NCI-H524 treated with DMSO at 0.1 percent for 48 hours (cell line): ENCODE data around the gene TNFRSF18.
"Not testable (repeated sequence)": the region's sequence is repeated elsewhere in the genome, so short reads cannot be mapped to it uniquely, and the experiment has no call there.

Experiments
- DNase-seq: peaks from one replicate; lab custom pipeline; 2025; lab: John Stamatoyannopoulos, UW

TNFRSF18 gene, protein sequence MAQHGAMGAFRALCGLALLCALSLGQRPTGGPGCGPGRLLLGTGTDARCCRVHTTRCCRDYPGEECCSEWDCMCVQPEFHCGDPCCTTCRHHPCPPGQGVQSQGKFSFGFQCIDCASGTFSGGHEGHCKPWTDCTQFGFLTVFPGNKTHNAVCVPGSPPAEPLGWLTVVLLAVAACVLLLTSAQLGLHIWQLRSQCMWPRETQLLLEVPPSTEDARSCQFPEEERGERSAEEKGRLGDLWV

GRCh38 chr1:1206376-1206965, at the start of gene TNFRSF18:
TNFRSF18 (minus strand) TSS chr1:1206592; CDS start chr1:1206571, 21 bp downstream.
- DNase-seq: no peak

- DNase-seq: no peak
Observed at GRCh38 chr1:1255611-1256010, 49.2 kb upstream of the TNFRSF18 start.

GRCh38 chr1:1255078-1255477, 48.7 kb upstream of the TNFRSF18 start:
- no peak for DNase-seq

GRCh38 chr1:1254667-1254998, 48.2 kb upstream of the TNFRSF18 start:
- DNase-seq: no peak

GRCh38 chr1:1253972-1254666, 47.7 kb upstream of the TNFRSF18 start:
- no peak for DNase-seq

DNA sequence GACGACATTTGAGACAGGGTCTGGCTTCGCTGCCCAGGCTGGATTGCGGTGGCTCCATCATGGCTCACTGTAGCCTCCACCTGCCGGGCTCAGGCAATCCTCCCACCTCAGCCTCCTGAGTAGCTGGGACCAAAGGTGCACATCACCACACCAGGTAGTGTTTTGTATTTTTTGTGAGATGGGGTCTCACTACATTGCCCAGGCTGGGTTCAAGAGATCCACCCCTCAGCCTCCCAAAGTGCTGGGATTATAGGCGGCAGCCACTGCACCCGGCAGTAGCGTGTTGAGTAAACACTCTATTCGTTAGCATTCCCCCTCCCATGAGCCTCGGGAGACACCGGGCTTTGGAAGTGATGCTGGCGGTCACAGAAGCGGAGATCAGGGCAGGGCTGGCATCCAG, 46.9 kb upstream of the TNFRSF18 start:
- no peak for DNase-seq

DNA sequence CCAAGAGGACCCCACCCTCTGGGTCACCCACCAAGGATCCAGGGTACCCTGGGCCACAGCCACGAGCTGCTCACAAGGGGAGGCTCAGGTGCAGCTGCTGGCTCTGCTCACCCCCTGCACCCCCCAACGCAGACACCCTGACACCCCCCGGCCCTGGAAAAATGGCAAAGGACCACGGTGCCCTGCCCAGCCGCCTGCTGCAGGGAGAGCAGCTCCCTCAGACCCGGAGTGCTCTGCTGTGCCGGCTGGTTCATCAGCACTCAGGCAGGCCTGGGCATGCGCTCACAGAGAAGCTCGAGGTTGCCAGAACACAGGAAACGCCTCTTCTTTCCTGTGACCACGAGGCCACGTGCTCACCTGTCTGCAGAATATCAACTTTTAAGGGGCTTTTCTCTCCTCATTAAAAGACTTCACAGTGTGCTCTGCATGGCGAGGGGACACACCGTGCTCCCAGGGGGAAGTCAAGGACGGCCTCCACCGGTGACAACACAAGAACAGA, 44.4 kb upstream of the TNFRSF18 start:
- DNase-seq: no peak

GRCh38 chr1:1248009-1248913, 41.9 kb upstream of the TNFRSF18 start:
- not testable (repeated sequence) for DNase-seq

- DNase-seq: no peak
Observed at GRCh38 chr1:1247341-1247913, 41.0 kb upstream of the TNFRSF18 start.

GRCh38 chr1:1246577-1247340, 40.4 kb upstream of the TNFRSF18 start, which contains the start of gene C1QTNF12:
C1QTNF12 (minus strand) TSS chr1:1246722; CDS start chr1:1246690, 32 bp downstream.
- DNase-seq: no peak

DNA sequence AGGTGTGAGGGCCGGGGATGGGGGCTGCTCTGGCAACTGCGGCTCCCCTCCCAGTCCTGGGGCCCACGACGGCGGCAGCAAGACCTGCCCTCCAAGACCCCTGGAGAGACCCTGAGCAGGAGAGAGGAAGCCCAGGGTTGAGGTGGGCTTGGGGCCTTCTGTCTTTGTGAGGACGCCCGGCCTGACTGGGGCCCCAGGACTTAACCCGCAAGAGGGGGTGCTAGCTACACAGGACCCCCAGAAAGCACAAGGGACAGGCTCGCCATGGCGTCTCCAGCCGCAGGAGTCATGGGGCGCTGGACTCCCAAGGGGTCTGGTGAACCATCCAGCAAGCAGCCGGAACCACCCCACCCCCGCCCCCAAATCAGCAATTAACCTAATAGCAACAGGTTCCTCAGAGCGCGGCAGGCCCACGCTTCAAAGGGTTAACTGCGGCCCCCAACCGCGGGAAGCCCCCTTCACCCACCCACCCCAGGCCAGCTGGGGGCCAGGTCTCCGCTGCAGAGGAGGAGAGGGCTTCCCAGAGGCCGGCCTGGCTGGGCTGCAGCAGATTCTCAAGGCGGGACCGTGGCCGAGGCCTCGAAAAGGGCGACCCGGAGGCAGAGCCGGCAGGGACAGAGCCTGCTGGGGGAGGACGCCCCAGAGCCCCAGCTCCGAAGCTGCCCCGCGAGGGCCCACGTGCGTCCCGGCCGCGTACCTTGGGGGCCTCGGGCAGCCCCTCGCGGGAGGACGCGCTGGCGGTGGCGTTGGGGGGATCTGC, 39.6 kb upstream of the TNFRSF18 start:
- DNase-seq: no peak

- no peak for DNase-seq
Observed at GRCh38 chr1:1245178-1245816, 38.9 kb upstream of the TNFRSF18 start.

- no peak for DNase-seq
Observed at GRCh38 chr1:1244192-1244811, 37.9 kb upstream of the TNFRSF18 start.

- no peak for DNase-seq
Observed at GRCh38 chr1:1243807-1244191, 37.4 kb upstream of the TNFRSF18 start.

DNA sequence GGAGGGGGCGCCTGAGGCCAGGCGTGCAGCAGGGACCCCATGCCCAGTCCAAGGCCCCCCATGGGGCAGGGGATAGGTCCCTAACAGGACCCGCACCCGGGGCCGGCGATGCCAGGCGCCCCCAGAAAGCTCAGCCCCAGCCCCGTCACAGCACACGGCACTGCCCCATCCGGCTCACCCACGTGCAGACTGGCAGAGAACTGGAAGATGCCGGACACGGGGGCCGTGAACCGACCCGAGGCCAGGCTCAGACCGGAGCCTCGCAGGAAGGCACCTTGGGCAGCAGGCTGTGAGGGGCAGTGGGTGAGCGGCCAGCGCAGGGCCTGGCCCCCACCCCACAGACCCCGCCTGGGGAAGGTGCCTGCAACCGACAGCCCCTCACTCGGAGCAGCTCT, 36.9 kb upstream of the TNFRSF18 start:
- DNase-seq: no peak

DNA sequence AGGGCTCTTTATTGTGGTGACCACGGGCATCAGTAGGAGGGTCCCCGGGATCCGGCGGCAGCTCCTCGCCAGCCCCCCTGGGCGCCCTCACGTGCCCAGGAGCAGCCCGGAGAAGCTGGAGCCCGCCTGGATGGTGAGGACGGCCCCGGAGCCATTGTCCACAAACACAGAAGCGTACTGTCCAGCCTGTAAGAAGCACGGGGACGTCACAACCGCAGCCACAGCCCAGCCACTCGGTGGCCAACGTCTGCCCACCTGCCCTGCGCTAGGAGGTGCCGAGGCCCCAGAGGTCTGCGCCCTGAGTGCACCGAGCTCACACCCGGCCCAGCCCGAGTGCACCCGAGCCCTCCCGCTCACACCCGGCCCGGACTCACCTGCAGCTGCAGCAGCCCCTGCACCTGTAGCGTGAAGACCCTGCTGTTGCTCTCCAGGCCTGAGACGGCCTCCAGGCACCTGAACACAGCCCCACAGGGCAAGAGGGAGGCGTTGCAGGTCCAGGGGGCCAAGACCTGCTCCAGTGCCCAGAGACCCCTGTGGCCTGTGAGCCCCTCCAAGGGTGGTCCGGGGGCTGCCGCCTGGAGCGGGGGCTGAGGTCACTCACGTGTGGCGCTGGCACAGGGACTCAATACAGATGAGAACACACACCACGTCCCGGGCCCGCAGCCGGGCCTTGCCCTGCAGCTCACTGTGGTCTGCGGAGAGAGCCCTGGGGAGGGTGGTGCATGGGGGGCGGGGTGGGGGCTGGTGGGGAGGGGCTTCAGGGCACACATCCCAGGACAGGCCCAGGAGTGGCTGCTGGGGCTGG, 36.3 kb upstream of the TNFRSF18 start:
- no peak for DNase-seq

- no peak for DNase-seq
Observed at GRCh38 chr1:1241588-1242219, 35.3 kb upstream of the TNFRSF18 start.
